SK-N-SH treated with all-trans-retinoic acid at 6 μM for 48 hours (cell line): Measurements from ENCODE around the gene RAVER2.

ENCODE experiments used
- ATAC-seq: fragments of 200-7000 bp; cut with Tn5 transposase; 3 replicates; pipeline ENCODE4 v1.9.1; 2020; ENCODE audit warnings: mild to moderate bottlenecking, moderate library complexity
- ARNTL ChIP-seq: fragments of 450-650 bp; formaldehyde crosslinking; IDR thresholded peaks from 2 replicates; pipeline ENCODE4 v1.5.0; 2020; ENCODE audit warnings: low read depth, mild to moderate bottlenecking, moderate library complexity, borderline replicate concordance
- BACH2 ChIP-seq: fragments of 250-450 bp; sonication (Bioruptor Pico); IDR thresholded peaks from 2 replicates; pipeline ENCODE4 v1.9.0; 2021; ENCODE audit warnings: mild to moderate bottlenecking, borderline replicate concordance
- CSDC2 ChIP-seq: fragments of 250-450 bp; sonication (Bioruptor Pico); IDR thresholded peaks from 2 replicates; pipeline ENCODE4 v1.5.0; 2020; ENCODE audit warnings: mild to moderate bottlenecking, moderate library complexity
- CSRNP3 ChIP-seq: fragments of 250-450 bp; sonication (Bioruptor Pico); IDR thresholded peaks from 2 replicates; pipeline ENCODE4 v1.5.1; 2021; ENCODE audit warnings: mild to moderate bottlenecking, moderate library complexity
- ESRRG ChIP-seq: fragments of 250-450 bp; sonication (Bioruptor Pico); IDR thresholded peaks from 2 replicates; pipeline ENCODE4 v1.6.1; 2021; ENCODE audit warnings: mild to moderate bottlenecking
- GLIS3 ChIP-seq: fragments of 250-450 bp; sonication (Bioruptor Pico); IDR thresholded peaks from 2 replicates; pipeline ENCODE4 v1.5.0; 2020; ENCODE audit warnings: mild to moderate bottlenecking, moderate library complexity
- ISL1 ChIP-seq: fragments of 250-450 bp; sonication (Bioruptor Pico); IDR thresholded peaks from 2 replicates; pipeline ENCODE4 v2.1.2; 2022; ENCODE audit warnings: mild to moderate bottlenecking, moderate library complexity
- OSR1 ChIP-seq: fragments of 250-450 bp; sonication (Bioruptor Pico); IDR thresholded peaks from 2 replicates; pipeline ENCODE4 v1.8.0; 2022; ENCODE audit warnings: moderate library complexity, mild to moderate bottlenecking, inconsistent platforms
- PPARA ChIP-seq: fragments of 250-450 bp; sonication (Bioruptor Pico); IDR thresholded peaks from 2 replicates; pipeline ENCODE4 v1.5.0; 2020; ENCODE audit warnings: mild to moderate bottlenecking, borderline replicate concordance
- SNAI2 ChIP-seq: fragments of 250-450 bp; sonication (Bioruptor Pico); IDR thresholded peaks from 2 replicates; pipeline ENCODE4 v1.5.0; 2020; ENCODE audit warnings: mild to moderate bottlenecking, moderate library complexity
- TCF4 ChIP-seq: fragments of 250-450 bp; sonication (Bioruptor Pico); IDR thresholded peaks from 2 replicates; pipeline ENCODE4 v1.8.0; 2021; ENCODE audit warnings: mild to moderate bottlenecking, moderate library complexity, borderline replicate concordance
- TOX ChIP-seq: fragments of 250-450 bp; sonication (Bioruptor Pico); IDR thresholded peaks from 2 replicates; pipeline ENCODE4 v1.8.0; 2021; ENCODE audit warnings: mild to moderate bottlenecking, moderate library complexity, borderline replicate concordance
- TSHZ2 ChIP-seq: fragments of 250-450 bp; sonication (Bioruptor Pico); IDR thresholded peaks from 2 replicates; pipeline ENCODE4 v1.5.0; 2020; ENCODE audit warnings: mild to moderate bottlenecking, moderate library complexity
- ZC3H10 ChIP-seq: fragments of 250-450 bp; sonication (Bioruptor Pico); IDR thresholded peaks from 2 replicates; pipeline ENCODE4 v1.5.1; 2021; ENCODE audit warnings: mild to moderate bottlenecking, moderate library complexity
- ZFP3 ChIP-seq: fragments of 250-450 bp; sonication (Bioruptor Pico); IDR thresholded peaks from 2 replicates; pipeline ENCODE4 v1.5.0; 2020; ENCODE audit warnings: mild to moderate bottlenecking, moderate library complexity
- ZFP30 ChIP-seq: fragments of 450-650 bp; formaldehyde crosslinking; IDR thresholded peaks from 2 replicates; pipeline ENCODE4 v1.5.0; 2022; ENCODE audit warnings: mild to moderate bottlenecking, moderate library complexity
- ZNF565 ChIP-seq: fragments of 450-650 bp; formaldehyde crosslinking; conservative IDR thresholded peaks from 2 replicates; pipeline ENCODE4 v1.5.0; 2020; ENCODE audit warnings: low read depth, mild to moderate bottlenecking, moderate library complexity
- ZNF70 ChIP-seq: fragments of 450-650 bp; formaldehyde crosslinking; IDR thresholded peaks from 2 replicates; pipeline ENCODE4 v1.5.0; 2020; ENCODE audit warnings: mild to moderate bottlenecking, moderate library complexity
- ZNF8 ChIP-seq: fragments of 450-650 bp; formaldehyde crosslinking; IDR thresholded peaks from 2 replicates; pipeline ENCODE4 v1.5.0; 2020; ENCODE audit warnings: mild to moderate bottlenecking, moderate library complexity
- TF ChIP-seq, protein P1 (sequence below): fragments of 250-450 bp; sonication (Bioruptor Pico); IDR thresholded peaks from 2 replicates; pipeline ENCODE4 v1.5.1; 2020; ENCODE audit warnings: low read depth, mild to moderate bottlenecking, moderate library complexity
- TF ChIP-seq, protein P2 (sequence below): fragments of 250-450 bp; sonication (Bioruptor Pico); IDR thresholded peaks from 2 replicates; pipeline ENCODE4 v1.8.0; 2021; ENCODE audit warnings: low read depth, mild to moderate bottlenecking, moderate library complexity, borderline replicate concordance
- TF ChIP-seq, protein P3 (sequence below): fragments of 250-450 bp; sonication (Bioruptor Pico); IDR thresholded peaks from 2 replicates; pipeline ENCODE4 v1.8.0; 2020; ENCODE audit warnings: mild to moderate bottlenecking, moderate library complexity, borderline replicate concordance

Gene RAVER2

DNA sequence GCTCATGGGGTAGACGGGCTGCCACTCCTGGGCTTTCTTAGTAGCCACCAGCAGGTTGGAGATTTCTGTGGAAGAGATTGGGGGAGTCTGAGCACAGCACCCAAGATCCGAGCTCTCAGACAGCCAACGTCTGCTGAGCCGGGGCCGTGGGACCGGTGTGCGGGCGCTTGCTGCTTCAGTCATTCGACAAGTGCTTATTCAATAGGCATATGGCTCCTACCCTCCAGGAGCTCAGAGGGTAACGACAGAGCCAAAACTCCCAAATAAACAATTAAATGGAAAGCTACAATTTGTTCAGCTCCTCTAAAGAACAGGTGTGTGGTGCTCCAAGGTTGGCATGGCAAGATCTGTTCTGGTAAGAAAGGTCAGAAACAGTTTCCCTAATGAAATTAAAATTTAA lies 106.0 kb downstream of the RAVER2 start:
- TF ChIP-seq, protein P1, sequence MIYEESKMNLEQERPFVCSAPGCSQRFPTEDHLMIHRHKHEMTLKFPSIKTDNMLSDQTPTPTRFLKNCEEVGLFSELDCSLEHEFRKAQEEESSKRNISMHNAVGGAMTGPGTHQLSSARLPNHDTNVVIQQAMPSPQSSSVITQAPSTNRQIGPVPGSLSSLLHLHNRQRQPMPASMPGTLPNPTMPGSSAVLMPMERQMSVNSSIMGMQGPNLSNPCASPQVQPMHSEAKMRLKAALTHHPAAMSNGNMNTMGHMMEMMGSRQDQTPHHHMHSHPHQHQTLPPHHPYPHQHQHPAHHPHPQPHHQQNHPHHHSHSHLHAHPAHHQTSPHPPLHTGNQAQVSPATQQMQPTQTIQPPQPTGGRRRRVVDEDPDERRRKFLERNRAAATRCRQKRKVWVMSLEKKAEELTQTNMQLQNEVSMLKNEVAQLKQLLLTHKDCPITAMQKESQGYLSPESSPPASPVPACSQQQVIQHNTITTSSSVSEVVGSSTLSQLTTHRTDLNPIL, result no peak
- TF ChIP-seq ZNF70 (CRISPR knock-in tag) (no peak), CSRNP3 (no peak), ZNF8 (CRISPR knock-in tag) (no peak), BACH2 (no peak), GLIS3 (CRISPR knock-in tag) (no peak), TCF4 (no peak), CSDC2 (CRISPR knock-in tag) (no peak), ZFP3 (CRISPR knock-in tag) (no peak), TOX (CRISPR knock-in tag) (no peak), ZC3H10 (CRISPR knock-in tag) (no peak)
- ATAC-seq, result no peak

GRCh38 chr1:64851664-64852063 lies 106.8 kb downstream of the RAVER2 start:
- TF ChIP-seq ZNF8 (CRISPR knock-in tag) (no peak), ZC3H10 (CRISPR knock-in tag) (no peak), OSR1 (CRISPR knock-in tag) (no peak), ISL1 (CRISPR knock-in tag) (no peak), TOX (CRISPR knock-in tag) (no peak), ZNF565 (no peak), TCF4 (no peak), TSHZ2 (CRISPR knock-in tag) (no peak), ZFP3 (CRISPR knock-in tag) (no peak), ZNF70 (CRISPR knock-in tag) (no peak), SNAI2 (CRISPR knock-in tag) (no peak), CSDC2 (CRISPR knock-in tag) (no peak), BACH2 (no peak), GLIS3 (CRISPR knock-in tag) (no peak), ARNTL (CRISPR knock-in tag) (no peak), PPARA (CRISPR knock-in tag) (no peak), ESRRG (no peak)
- TF ChIP-seq, protein P2, sequence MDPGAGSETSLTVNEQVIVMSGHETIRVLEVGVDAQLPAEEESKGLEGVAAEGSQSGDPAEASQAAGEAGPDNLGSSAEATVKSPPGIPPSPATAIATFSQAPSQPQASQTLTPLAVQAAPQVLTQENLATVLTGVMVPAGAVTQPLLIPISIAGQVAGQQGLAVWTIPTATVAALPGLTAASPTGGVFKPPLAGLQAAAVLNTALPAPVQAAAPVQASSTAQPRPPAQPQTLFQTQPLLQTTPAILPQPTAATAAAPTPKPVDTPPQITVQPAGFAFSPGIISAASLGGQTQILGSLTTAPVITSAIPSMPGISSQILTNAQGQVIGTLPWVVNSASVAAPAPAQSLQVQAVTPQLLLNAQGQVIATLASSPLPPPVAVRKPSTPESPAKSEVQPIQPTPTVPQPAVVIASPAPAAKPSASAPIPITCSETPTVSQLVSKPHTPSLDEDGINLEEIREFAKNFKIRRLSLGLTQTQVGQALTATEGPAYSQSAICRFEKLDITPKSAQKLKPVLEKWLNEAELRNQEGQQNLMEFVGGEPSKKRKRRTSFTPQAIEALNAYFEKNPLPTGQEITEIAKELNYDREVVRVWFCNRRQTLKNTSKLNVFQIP (CRISPR knock-in tag), result no peak
- TF ChIP-seq, protein P1, result no peak
- TF ChIP-seq, protein P3, sequence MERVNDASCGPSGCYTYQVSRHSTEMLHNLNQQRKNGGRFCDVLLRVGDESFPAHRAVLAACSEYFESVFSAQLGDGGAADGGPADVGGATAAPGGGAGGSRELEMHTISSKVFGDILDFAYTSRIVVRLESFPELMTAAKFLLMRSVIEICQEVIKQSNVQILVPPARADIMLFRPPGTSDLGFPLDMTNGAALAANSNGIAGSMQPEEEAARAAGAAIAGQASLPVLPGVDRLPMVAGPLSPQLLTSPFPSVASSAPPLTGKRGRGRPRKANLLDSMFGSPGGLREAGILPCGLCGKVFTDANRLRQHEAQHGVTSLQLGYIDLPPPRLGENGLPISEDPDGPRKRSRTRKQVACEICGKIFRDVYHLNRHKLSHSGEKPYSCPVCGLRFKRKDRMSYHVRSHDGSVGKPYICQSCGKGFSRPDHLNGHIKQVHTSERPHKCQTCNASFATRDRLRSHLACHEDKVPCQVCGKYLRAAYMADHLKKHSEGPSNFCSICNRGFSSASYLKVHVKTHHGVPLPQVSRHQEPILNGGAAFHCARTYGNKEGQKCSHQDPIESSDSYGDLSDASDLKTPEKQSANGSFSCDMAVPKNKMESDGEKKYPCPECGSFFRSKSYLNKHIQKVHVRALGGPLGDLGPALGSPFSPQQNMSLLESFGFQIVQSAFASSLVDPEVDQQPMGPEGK, result no peak
- no peak for ATAC-seq

- no peak for ATAC-seq
- no peak for TF ChIP-seq ZC3H10 (CRISPR knock-in tag)
- no peak for TF ChIP-seq ZNF70 (CRISPR knock-in tag)
- TF ChIP-seq SNAI2 (CRISPR knock-in tag), result no peak
- no peak for TF ChIP-seq GLIS3 (CRISPR knock-in tag)
- TF ChIP-seq ARNTL (CRISPR knock-in tag), result no peak
- TF ChIP-seq TOX (CRISPR knock-in tag), result no peak
- no peak for TF ChIP-seq ISL1 (CRISPR knock-in tag)
- TF ChIP-seq TSHZ2 (CRISPR knock-in tag), result no peak
- TF ChIP-seq, protein P2 (CRISPR knock-in tag), result no peak
- TF ChIP-seq PPARA (CRISPR knock-in tag), result no peak
- TF ChIP-seq ZFP30 (CRISPR knock-in tag), result no peak
- no peak for TF ChIP-seq OSR1 (CRISPR knock-in tag)
- no peak for TF ChIP-seq ZFP3 (CRISPR knock-in tag)
These were observed 109.8 kb downstream of the RAVER2 start for GRCh38 chr1:64854674-64855073.
